ENCODE measurements around the gene CUEDC1. TPM values are rescaled to one million over a fixed set of nuclear protein-coding genes. Genes with fewer than 3 reads are reported as not detected.

Gene CUEDC1
- polyA plus RNA-seq, 2 of the 4 experiments (the other 2 are of a cell fraction), result 44.3 to 90.6 TPM

DNA sequence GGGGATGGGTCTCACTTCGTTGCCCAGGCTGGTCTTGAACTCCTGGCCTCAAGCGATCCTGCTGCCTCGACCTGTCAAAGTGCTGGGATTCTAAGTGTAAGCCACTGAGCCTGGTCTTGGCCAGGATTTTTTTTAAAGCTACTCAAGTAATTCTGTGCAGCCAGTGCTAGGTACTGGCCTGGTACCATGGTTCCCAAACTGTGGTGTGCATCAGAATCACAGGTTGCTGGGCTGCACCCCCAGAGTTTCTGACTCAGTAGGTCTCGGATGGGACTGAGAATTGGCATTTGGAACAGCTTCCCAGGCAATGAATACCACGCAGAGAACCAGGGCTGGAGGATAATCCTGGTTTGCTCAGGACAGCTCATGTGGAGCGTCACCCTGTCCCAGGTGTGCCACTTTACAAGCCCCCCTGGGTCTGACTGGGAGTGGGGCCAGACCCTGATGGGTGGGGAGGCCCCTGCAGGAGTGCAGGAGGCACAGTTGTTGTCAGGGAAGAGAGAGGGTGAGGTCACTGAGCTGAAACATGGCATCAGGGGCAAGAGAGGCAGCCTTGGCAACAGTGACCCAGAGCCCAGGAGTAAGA is 94.7 kb downstream of the CUEDC1 start:
- FAIRE-seq, result no peak
- Histone ChIP-seq H3K9me3 (no peaks in the 10 kb centered on the region), H3K4me1 (peaks cover 73% of the 10 kb centered on the region), H3K4me3 (peak overlapping the region; percentile 40; the same call in 1 of the 3 replicates), H3K27ac (peak overlapping the region; percentile 92 to 95), H3K4me2 (peak overlapping the region; percentile 90)
- peak; percentile 2 to 54; a peak in 5 of 6 replicates for ATAC-seq
- POLR2A ChIA-PET, result interaction anchor here (0.5 to 4.6 kb wide), 20 partner anchors 9 to 771 kb away, joined by 3 to 44 read pairs (median 12); partner anchors contain the start of genes CUEDC1, DYNLL2, MRPS23 and SRSF1
- CTCF ChIA-PET, result interaction anchor here (0.9 to 48.7 kb wide), 16 partner anchors 9 to 252 kb away, joined by 3 to 1377 read pairs (median 43); partner anchors contain the start of genes CUEDC1, MRPS23, SRSF1 and VEZF1
- TF ChIP-seq RFX5 (IDR thresholded peaks at IDR 0.05), result peak; percentile 97
- TF ChIP-seq ZC3H11A (IDR thresholded peaks at IDR 0.05), result no peak
- 77% methylated on average over 6 of the region's 6 CpGs for WGBS (ENCODE audit: missing lambda C conversion rate)
- no peak for DNase-seq (ENCODE audit: low read depth in 1 of 2, low spot score in 1 of 2)

DNA sequence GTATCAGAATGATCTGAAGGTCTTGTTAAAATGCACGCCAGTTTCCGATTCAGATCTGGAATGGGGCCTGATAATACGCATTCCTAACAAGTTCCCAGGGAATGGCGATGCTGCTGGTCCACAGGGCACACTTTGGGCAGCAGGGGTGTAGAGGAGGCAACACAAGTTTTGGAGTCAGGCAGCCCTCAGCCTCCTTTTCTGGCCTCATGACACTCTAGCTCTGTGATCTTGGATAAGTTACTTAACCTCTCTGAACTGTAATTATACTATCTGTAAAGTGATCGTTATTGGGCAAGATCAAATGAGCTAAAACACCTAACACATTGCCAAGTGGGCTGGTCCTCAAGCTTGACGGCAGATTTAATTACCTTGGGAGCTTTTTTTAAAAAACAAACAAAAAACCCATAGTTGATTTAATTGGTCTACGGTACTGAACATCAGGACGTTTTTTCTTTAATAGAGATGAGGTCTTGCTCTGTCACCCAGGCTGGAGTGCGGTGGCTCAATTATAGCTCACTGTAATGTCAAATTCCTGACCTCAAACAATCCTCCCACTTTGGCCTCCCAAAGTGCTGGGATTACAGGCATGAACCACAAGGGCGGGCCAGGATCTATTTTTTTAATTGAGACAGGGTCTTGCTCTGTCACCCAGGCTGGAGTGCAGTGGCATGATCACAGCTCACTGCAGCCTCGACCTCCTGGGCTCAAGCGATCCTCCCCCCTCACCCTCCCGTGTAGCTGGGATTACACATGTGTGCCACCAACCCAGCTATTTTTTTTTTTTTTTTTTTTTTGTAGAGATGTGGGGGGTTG is 95.4 kb downstream of the CUEDC1 start:
- H3K4me1 ChIP-seq, result peaks cover 73% of the 10 kb centered on the region
- WGBS (ENCODE audit: missing lambda C conversion rate), result 70% methylated on average over 13 of the region's 13 CpGs
- no peak for DNase-seq (ENCODE audit: low read depth in 1 of 2, low spot score in 1 of 2)

DNA sequence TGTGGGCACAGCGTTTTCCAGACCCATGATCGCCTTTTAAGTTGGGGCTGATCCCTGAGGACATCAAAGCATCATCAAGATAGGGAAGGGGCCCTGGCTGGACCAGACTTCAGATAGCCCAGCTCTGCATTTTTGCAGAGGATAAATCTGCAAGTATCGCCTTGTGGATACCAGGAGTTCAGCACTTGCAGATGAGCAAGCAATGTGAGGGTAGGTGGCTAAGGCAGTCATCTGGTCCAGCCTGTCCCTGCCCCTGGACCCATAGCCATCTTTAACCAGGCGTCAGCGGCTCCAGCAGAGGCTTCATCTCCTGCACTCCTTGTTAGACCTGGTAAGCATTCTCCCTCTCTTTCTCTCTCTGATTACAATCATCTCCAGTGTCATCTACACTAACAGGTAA is 96.4 kb downstream of the CUEDC1 start:
- Histone ChIP-seq H3K9me3 (no peaks in the 10 kb centered on the region), H3K4me1 (peaks cover 67% of the 10 kb centered on the region), H3K4me2 (no peak overlapping the region), H3K4me3 (no peak overlapping the region), H3K27ac (peak overlapping the region; percentile 92 to 95)
- CTCF ChIA-PET, result interaction anchor here (0.9 to 48.7 kb wide), 32 partner anchors 7 to 268 kb away, joined by 3 to 1377 read pairs (median 6); partner anchors contain the start of genes CUEDC1, MRPS23, SRSF1 and VEZF1
- no peak for ATAC-seq
- WGBS (ENCODE audit: missing lambda C conversion rate), result 89% methylated on average over 5 of the region's 5 CpGs
- FAIRE-seq, result no peak
- no peak for TF ChIP-seq EHMT2 (IDR thresholded peaks at IDR 0.05; ENCODE audit: low read depth)
- POLR2A ChIA-PET, result interaction anchor here (1.3 to 4.6 kb wide), 4 partner anchors 129 to 139 kb away, joined by 6 to 44 read pairs (median 14); partner anchors contain the start of gene VEZF1
- no peak for DNase-seq (ENCODE audit: low read depth in 1 of 2, low spot score in 1 of 2)

More for the DNA sequence above, 95.4 kb downstream of the CUEDC1 start:
- POLR2A ChIA-PET, result interaction anchor here (0.5 to 4.6 kb wide), 19 partner anchors 9 to 772 kb away, joined by 3 to 44 read pairs (median 12); partner anchors contain the start of genes CUEDC1, DYNLL2, MRPS23 and SRSF1
- FAIRE-seq (no peak), ATAC-seq (no peak)
- Histone ChIP-seq H3K4me2 (peak overlapping the region; percentile 90; the same call in 2 of the 3 replicates), H3K9me3 (no peaks in the 10 kb centered on the region), H3K4me3 (no peak overlapping the region), H3K27ac (peak overlapping the region; percentile 92 to 95)
- CTCF ChIA-PET, result interaction anchor here (1.3 to 48.7 kb wide), 20 partner anchors 8 to 253 kb away, joined by 3 to 1377 read pairs (median 24); partner anchors contain the start of genes CUEDC1, MRPS23, SRSF1 and VEZF1
- TF ChIP-seq ZFP36 (IDR thresholded peaks at IDR 0.05; ENCODE audit: borderline replicate concordance, partially characterized antibody) (peak; percentile 14), FOSB (CRISPR knock-in tag; IDR thresholded peaks at IDR 0.05) (no peak)

DNA sequence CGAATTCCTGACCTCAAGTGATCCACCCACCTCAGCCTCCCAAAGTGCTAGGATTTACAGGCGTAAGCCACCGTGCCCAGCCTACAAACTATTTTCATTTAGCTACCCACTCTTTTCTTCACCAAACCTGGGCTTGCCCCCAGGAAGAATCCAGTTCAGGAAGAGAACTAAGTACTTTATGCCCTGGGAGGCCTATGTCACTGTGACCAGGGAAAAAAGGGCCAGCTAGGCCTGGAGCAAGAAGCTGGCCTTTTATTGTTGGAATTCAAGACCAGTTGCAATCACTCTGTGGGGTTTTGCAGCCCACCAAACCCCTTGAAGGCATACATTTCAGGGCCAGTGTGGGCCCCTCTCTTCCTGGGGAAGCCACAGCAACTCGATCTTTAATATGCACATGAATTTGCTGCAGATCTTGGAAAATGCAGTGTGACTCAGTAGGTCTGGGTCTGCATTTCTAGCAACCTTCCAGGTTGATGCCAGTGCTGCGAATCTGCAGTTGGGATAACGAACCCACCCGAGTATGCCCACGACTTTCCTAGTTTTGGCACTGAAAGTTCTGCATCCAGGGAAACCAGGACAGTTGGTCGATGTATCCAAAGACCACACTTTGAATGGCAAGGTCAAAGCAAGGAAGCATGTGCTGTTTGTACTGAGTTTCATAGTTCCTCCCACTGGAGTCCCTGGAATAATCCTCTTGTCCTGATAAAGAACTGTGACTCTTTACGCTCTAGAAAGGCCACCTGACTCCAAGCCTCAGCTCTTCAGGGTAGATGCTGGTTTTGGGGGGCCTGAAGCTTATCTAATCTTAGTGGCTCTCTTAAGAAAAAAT is 98.2 kb downstream of the CUEDC1 start:
- TF ChIP-seq, protein P1, sequence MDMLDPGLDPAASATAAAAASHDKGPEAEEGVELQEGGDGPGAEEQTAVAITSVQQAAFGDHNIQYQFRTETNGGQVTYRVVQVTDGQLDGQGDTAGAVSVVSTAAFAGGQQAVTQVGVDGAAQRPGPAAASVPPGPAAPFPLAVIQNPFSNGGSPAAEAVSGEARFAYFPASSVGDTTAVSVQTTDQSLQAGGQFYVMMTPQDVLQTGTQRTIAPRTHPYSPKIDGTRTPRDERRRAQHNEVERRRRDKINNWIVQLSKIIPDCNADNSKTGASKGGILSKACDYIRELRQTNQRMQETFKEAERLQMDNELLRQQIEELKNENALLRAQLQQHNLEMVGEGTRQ (IDR thresholded peaks at IDR 0.05), result no peak
- no peak for TF ChIP-seq HDAC2 (IDR thresholded peaks at IDR 0.05)
- TF ChIP-seq MAZ (IDR thresholded peaks at IDR 0.05; ENCODE audit: borderline replicate concordance, low read depth, low read length), result no peak
- no peak for TF ChIP-seq CEBPB (IDR thresholded peaks at IDR 0.05)
- no peak for TF ChIP-seq TP53 (CRISPR knock-in tag; IDR thresholded peaks at IDR 0.05)
- TF ChIP-seq RCOR1 (IDR thresholded peaks at IDR 0.05; ENCODE audit: low read depth, low read length), result no peak
- TF ChIP-seq, protein P2, sequence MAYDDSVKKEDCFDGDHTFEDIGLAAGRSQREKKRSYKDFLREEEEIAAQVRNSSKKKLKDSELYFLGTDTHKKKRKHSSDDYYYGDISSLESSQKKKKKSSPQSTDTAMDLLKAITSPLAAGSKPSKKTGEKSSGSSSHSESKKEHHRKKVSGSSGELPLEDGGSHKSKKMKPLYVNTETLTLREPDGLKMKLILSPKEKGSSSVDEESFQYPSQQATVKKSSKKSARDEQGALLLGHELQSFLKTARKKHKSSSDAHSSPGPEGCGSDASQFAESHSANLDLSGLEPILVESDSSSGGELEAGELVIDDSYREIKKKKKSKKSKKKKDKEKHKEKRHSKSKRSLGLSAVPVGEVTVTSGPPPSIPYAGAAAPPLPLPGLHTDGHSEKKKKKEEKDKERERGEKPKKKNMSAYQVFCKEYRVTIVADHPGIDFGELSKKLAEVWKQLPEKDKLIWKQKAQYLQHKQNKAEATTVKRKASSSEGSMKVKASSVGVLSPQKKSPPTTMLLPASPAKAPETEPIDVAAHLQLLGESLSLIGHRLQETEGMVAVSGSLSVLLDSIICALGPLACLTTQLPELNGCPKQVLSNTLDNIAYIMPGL (CRISPR knock-in tag; IDR thresholded peaks at IDR 0.05; ENCODE audit: borderline replicate concordance), result no peak
- TF ChIP-seq ZC3H11A (IDR thresholded peaks at IDR 0.05), result no peak
- TF ChIP-seq, protein P3, sequence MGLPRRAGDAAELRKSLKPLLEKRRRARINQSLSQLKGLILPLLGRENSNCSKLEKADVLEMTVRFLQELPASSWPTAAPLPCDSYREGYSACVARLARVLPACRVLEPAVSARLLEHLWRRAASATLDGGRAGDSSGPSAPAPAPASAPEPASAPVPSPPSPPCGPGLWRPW (IDR thresholded peaks at IDR 0.05), result no peak
- TF ChIP-seq SREBF2 (IDR thresholded peaks at IDR 0.05), result no peak
- no peak for TF ChIP-seq CHD4 (IDR thresholded peaks at IDR 0.05; ENCODE audit: borderline replicate concordance)
- TF ChIP-seq NFE2L2 (conservative IDR thresholded peaks at IDR 0.05; ENCODE audit: low read length), result no peak
- no peak for TF ChIP-seq FOSL2 (IDR thresholded peaks at IDR 0.05)
- no peak for TF ChIP-seq FOSL2 (CRISPR knock-in tag; IDR thresholded peaks at IDR 0.05)
- TF ChIP-seq, protein P4, sequence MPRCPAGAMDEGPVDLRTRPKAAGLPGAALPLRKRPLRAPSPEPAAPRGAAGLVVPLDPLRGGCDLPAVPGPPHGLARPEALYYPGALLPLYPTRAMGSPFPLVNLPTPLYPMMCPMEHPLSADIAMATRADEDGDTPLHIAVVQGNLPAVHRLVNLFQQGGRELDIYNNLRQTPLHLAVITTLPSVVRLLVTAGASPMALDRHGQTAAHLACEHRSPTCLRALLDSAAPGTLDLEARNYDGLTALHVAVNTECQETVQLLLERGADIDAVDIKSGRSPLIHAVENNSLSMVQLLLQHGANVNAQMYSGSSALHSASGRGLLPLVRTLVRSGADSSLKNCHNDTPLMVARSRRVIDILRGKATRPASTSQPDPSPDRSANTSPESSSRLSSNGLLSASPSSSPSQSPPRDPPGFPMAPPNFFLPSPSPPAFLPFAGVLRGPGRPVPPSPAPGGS (IDR thresholded peaks at IDR 0.05), result no peak
- no peak for TF ChIP-seq PHF8 (IDR thresholded peaks at IDR 0.05; ENCODE audit: borderline replicate concordance, low read depth)
- ATAC-seq (no peak), DNase-seq (ENCODE audit: low read depth in 1 of 2, low spot score in 1 of 2) (no peak), FAIRE-seq (no peak)
- H3K4me2 ChIP-seq, result no peak overlapping the region
- ChIA-PET POLR2A (interaction anchor here (0.6 to 4.6 kb wide), 3 partner anchors 132 to 150 kb away, joined by 3 to 44 read pairs (median 4); no protein-coding TSS in a partner anchor), CTCF (interaction anchor here (0.8 to 48.7 kb wide), 29 partner anchors 6 to 736 kb away, joined by 3 to 1377 read pairs (median 8); partner anchors contain the start of genes CUEDC1, MRPS23, SRSF1 and VEZF1)
- peaks cover 65% of the 10 kb centered on the region for H3K4me1 ChIP-seq
- H3K9me3 ChIP-seq, result no peaks in the 10 kb centered on the region
- no peak overlapping the region for H3K4me3 ChIP-seq
- WGBS (ENCODE audit: missing lambda C conversion rate), result 89% methylated on average over 10 of the region's 10 CpGs
- peak overlapping the region; percentile 92 to 95; a peak in 4 of 6 replicates for H3K27ac ChIP-seq
